ENCODE data around the gene COMTD1. TPM values are rescaled to one million over a fixed set of nuclear protein-coding genes. Genes with fewer than 3 reads are reported as not detected.
A peak's percentile ranks its signal among the peaks of the same experiment; 100 is the strongest.

Gene COMTD1
- total RNA-seq, 1 experiment from 2014 or later: 20.5 TPM

- peak overlapping the region; percentile 80; the same call in 1 of the 2 replicates for H3K4me3 ChIP-seq
- H4K20me1 ChIP-seq (ENCODE audit: insufficient read depth): peaks cover 5% of the 10 kb centered on the region; the same call in 1 of the 2 replicates
- peak overlapping the region; percentile 97 for H3K4me2 ChIP-seq
- intact Hi-C loops (cut with micrococcal nuclease; ENCODE audit: unreplicated experiment): loop anchor here (2.0 to 10.0 kb wide), 3 partner anchors 58 to 1352 kb away; no protein-coding TSS in a partner anchor
- H3K79me2 ChIP-seq (ENCODE audit: low read depth): peaks cover 35% of the 10 kb centered on the region
- peak overlapping the region; percentile 39; the same call in 1 of the 2 replicates for H2AFZ ChIP-seq
- H3K9me2 ChIP-seq (ENCODE audit: insufficient read depth): no peaks in the 10 kb centered on the region
- H3K27me3 ChIP-seq (ENCODE audit: insufficient read depth, low read depth): no peaks in the 10 kb centered on the region
- peak in 1 of 2 experiments; percentile 30 for DNase-seq
- H3K36me3 ChIP-seq (ENCODE audit: low read depth): peaks cover 9% of the 10 kb centered on the region; the same call in 1 of the 2 replicates
- TF ChIP-seq EZH2 (IDR thresholded peaks at IDR 0.05; ENCODE audit: low read depth): no peak
- TF ChIP-seq, protein P1, sequence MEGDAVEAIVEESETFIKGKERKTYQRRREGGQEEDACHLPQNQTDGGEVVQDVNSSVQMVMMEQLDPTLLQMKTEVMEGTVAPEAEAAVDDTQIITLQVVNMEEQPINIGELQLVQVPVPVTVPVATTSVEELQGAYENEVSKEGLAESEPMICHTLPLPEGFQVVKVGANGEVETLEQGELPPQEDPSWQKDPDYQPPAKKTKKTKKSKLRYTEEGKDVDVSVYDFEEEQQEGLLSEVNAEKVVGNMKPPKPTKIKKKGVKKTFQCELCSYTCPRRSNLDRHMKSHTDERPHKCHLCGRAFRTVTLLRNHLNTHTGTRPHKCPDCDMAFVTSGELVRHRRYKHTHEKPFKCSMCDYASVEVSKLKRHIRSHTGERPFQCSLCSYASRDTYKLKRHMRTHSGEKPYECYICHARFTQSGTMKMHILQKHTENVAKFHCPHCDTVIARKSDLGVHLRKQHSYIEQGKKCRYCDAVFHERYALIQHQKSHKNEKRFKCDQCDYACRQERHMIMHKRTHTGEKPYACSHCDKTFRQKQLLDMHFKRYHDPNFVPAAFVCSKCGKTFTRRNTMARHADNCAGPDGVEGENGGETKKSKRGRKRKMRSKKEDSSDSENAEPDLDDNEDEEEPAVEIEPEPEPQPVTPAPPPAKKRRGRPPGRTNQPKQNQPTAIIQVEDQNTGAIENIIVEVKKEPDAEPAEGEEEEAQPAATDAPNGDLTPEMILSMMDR (conservative IDR thresholded peaks at IDR 0.05): peak; percentile 64; the same call in 1 of the 2 replicates
- CTCF ChIA-PET: interaction anchor here (0.6 to 1.7 kb wide), 15 partner anchors 9 to 1102 kb away, joined by 3 to 11 read pairs (median 5); partner anchors contain the start of genes VDAC2 and ZNF503
- H3K9me3 ChIP-seq (ENCODE audit: insufficient read depth, low read depth): no peaks in the 10 kb centered on the region
- peaks cover 38% of the 10 kb centered on the region for H3F3A ChIP-seq (ENCODE audit: insufficient read depth, low read depth)
- TSS peak; percentile 20 for BruUV-seq (replicated peaks)
- POLR2A ChIA-PET (ENCODE audit: unreplicated experiment): interaction anchor here (0.7 kb wide), 1 partner anchor 472 kb away, joined by 3 read pairs; no protein-coding TSS in a partner anchor
- H3K27ac ChIP-seq: peak overlapping the region; percentile 86
- H3K4me1 ChIP-seq (replicated peaks; ENCODE audit: insufficient read depth): peaks cover 41% of the 10 kb centered on the region
These were observed 545 bp upstream of the COMTD1 start for GRCh38 chr10:75236178-75236825.

GRCh38 chr10:75234683-75235374 lies 928 bp downstream of the COMTD1 start:
- Histone ChIP-seq H3F3A (ENCODE audit: insufficient read depth, low read depth) (peaks cover 50% of the 10 kb centered on the region), H3K27me3 (ENCODE audit: insufficient read depth, low read depth) (no peaks in the 10 kb centered on the region), H3K9me3 (ENCODE audit: insufficient read depth, low read depth) (no peaks in the 10 kb centered on the region), H3K27ac (peak overlapping the region; percentile 86), H3K79me2 (ENCODE audit: low read depth) (peaks cover 45% of the 10 kb centered on the region), H3K4me1 (replicated peaks; ENCODE audit: insufficient read depth) (peaks cover 33% of the 10 kb centered on the region), H3K4me3 (peak overlapping the region; percentile 80), H3K9me2 (ENCODE audit: insufficient read depth) (no peaks in the 10 kb centered on the region), H2AFZ (peak overlapping the region; percentile 77), H3K36me3 (ENCODE audit: low read depth) (peaks cover 18% of the 10 kb centered on the region; the same call in 1 of the 2 replicates), H4K20me1 (ENCODE audit: insufficient read depth) (peaks cover 8% of the 10 kb centered on the region; the same call in 1 of the 2 replicates), H3K4me2 (peak overlapping the region; percentile 97)
- no TSS peak for BruUV-seq (replicated peaks)
- intact Hi-C loops (cut with micrococcal nuclease; ENCODE audit: unreplicated experiment): loop anchor here (1.0 to 10.0 kb wide), 6 partner anchors 47 to 1350 kb away; partner anchors contain the start of genes KAT6B and SAMD8
- peak in 1 of 2 experiments; percentile 19 for DNase-seq
- ChIA-PET POLR2A (ENCODE audit: unreplicated experiment) (interaction anchor here (0.6 to 1.3 kb wide), 6 partner anchors 9 to 997 kb away, joined by 3 to 16 read pairs (median 4); no protein-coding TSS in a partner anchor), CTCF (interaction anchor here (0.6 to 1.9 kb wide), 11 partner anchors 11 to 1002 kb away, joined by 3 to 6 read pairs (median 5); partner anchors contain the start of gene SAMD8)
- TF ChIP-seq, protein P1 (conservative IDR thresholded peaks at IDR 0.05): no peak
- TF ChIP-seq EZH2 (IDR thresholded peaks at IDR 0.05; ENCODE audit: low read depth): no peak

All from PC-9 (cell line).